ENCODE results near the gene SMARCC1.
"Not testable (repeated sequence)": the region's sequence is repeated elsewhere in the genome, so short reads cannot be mapped to it uniquely, and the experiment has no call there.

SMARCC1 gene

DNA sequence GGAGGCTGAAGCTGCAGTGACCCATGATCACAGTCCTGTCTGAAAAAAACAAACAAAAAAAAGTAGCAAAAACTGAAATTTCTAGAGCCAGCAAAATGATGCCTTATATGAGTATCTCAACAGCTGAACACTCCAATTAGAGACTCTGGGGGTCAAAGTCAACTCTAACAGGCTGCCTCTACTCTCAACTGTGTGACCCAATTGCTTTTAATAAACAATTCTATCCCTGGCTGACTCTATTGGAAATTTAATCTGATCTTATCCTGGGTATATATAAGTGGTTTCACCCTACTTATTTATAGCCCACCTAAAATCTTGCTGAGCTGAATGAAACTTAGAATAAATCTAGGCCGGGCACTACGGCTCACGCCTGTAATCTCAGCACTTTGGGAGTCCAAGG, 29.0 kb downstream of the SMARCC1 start:
- in situ Hi-C loops (cut with HindIII; ENCODE audit: low pct_unique_long_range_greater_than_20kb, low sequenced_read_pairs): no loop called here
- TF ChIP-seq JUND (IDR thresholded peaks at IDR 0.05; ENCODE audit: low read depth): no peak
- DNase-seq (ENCODE audit: low read depth in 1 of 2, low spot score in 1 of 2): no peak

DNA sequence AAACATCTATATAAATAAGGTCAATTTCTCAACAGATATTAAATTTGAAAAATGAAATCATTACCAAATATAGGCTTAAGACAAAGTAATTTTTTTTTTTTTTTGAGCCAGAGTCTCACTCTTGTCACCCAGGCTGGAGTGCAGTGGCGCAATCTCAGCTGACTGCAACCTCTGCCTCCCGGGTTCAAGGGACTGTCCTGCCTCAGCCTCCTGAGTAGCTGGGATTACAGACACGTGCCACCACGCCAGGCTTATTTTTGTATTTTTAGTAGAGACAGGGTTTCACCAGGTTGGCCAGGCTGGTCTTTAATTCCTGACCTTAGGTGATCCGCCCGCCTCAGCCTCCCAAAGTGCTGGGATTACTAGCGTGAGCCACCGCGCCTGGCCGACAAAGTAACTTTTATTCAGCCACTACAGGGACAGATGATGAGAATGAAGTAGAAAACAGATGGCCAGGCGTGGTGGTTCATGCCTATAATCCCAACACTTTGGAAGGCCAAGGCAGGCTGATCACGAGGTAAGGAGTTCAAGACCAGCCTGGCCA, 30.8 kb downstream of the SMARCC1 start:
- DNase-seq (ENCODE audit: low read depth in 1 of 2, low spot score in 1 of 2); in situ Hi-C loops (cut with HindIII; ENCODE audit: low pct_unique_long_range_greater_than_20kb, low sequenced_read_pairs): not testable (repeated sequence)

DNA sequence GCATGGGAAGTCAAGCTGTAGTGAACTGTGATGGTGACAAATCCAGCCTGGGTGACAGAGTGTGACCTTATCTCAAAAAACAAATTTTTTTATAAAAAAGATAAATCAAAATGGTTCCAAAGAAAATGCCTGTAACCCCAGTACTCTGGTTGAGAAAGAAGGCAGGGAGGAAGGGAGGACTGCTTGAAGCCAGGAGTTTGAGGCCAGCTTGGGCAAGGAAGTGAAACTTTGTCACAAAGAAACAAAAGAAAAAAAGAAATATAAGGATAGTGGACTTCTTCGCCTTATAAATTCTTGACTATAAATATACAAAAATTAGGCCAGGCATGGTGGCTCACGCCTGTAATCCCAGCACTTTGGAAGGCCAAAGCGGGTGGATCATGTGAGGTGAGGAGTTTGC, 34.1 kb downstream of the SMARCC1 start:
- DNase-seq (ENCODE audit: low read depth in 1 of 2, low spot score in 1 of 2): no peak
- in situ Hi-C loops (cut with HindIII; ENCODE audit: low pct_unique_long_range_greater_than_20kb, low sequenced_read_pairs): no loop called here
- TF ChIP-seq JUND (IDR thresholded peaks at IDR 0.05; ENCODE audit: low read depth): no peak

DNA sequence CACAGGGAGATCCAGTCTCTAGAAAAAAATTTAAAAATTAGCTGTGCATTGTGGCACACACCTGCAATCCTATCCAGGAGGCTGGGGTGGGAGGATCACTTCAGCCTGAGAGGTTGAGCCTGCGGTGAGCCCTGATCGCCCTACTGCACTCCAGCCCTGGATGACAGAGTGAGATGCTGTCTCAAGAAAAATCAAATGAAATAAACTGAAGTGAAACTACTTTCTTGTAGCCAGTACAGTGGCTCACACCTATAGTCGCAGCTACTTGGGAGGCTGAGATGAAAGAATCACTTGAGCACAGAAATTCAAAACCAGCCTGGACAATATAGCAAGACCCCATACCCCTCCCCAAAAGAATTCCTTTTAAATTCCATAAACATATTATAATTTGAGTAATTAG, 35.4 kb downstream of the SMARCC1 start:
- DNase-seq (ENCODE audit: low read depth in 1 of 2, low spot score in 1 of 2): no peak
- no peak for TF ChIP-seq JUND (IDR thresholded peaks at IDR 0.05; ENCODE audit: low read depth)
- in situ Hi-C loops (cut with HindIII; ENCODE audit: low pct_unique_long_range_greater_than_20kb, low sequenced_read_pairs): no loop called here

DNA sequence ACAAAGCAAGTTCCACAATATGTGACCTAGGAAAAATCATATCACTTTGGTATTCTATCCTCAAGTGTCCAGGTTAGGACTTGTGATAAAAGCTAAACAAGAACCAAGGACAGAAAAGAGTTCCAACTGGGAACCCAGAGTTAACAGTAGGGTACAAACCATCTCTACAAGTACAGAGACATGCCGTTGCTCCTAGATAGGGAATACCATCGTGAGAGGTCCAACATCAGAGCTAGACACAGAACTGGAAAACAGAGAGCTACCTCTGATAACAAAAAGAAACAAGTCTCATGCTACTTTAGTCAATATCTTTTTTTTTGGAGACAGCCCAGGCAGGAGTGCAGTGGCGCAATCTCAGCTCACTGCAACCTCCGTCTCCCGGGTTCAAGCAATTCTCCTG, 37.8 kb downstream of the SMARCC1 start:
- in situ Hi-C loops (cut with HindIII; ENCODE audit: low pct_unique_long_range_greater_than_20kb, low sequenced_read_pairs): no loop called here
- TF ChIP-seq JUND (IDR thresholded peaks at IDR 0.05; ENCODE audit: low read depth): no peak
- no peak for DNase-seq (ENCODE audit: low read depth in 1 of 2, low spot score in 1 of 2)

DNA sequence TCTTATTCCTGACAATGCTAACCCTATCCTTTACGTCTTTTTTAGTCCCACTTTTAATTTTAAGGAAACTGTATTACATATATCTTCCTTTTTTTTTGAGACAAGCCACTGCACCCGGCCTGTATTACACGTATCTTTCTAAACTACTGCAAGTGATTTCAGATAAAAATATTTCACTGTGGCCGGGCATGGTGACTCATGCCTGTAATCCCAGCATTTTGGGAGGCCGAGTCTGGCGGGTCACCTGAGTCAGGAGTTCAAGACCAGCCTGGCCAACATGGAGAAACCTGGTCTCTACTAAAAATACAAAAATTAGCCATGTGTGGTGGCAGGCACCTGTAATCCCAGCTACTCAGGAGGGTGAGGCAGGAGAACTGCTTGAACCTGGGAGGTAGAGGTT, 38.3 kb downstream of the SMARCC1 start:
- DNase-seq (ENCODE audit: low read depth in 1 of 2, low spot score in 1 of 2); in situ Hi-C loops (cut with HindIII; ENCODE audit: low pct_unique_long_range_greater_than_20kb, low sequenced_read_pairs): not testable (repeated sequence)

DNA sequence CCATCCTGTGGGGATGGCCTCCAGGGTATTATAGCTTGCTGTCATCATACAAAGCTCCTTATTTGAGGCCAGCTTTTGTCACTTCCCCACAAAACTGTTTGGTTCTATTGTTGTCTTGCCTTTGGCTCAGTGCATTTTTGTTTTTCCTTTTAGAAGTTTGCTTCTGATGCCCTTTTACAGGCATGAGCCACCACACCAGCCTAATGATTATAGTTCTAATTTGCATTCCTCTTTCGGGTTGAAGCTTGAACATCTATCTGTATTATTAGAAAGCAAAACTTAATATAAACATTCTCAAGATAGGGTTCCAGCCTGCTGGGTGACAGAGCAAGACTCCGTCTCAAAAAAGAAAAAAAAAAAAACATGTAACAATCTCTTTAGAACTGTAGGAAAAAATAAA, 39.8 kb downstream of the SMARCC1 start:
- TF ChIP-seq JUND (IDR thresholded peaks at IDR 0.05; ENCODE audit: low read depth): no peak
- DNase-seq (ENCODE audit: low read depth in 1 of 2, low spot score in 1 of 2): no peak
- in situ Hi-C loops (cut with HindIII; ENCODE audit: low pct_unique_long_range_greater_than_20kb, low sequenced_read_pairs): no loop called here

DNA sequence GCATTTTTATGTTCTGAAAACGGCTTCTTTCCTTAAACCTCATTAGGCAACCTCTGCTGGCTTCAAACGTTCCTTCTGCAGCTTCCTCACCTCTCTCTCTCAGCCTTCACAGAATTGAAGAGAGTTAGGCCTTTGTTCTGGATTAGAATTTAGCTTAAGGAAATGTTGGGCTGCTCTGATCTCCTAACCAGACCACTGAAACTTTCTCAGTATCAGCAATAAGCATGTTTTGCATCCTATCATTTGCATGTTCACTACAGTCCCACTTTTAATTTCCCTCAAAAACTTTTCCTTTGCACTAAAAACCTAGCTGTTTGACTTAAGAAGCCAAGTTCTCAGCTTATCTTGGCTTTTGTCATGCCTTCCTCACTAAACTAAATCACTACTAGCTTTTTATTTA, 49.5 kb downstream of the SMARCC1 start:
- in situ Hi-C loops (cut with HindIII; ENCODE audit: low pct_unique_long_range_greater_than_20kb, low sequenced_read_pairs): no loop called here
- no peak for TF ChIP-seq JUND (IDR thresholded peaks at IDR 0.05; ENCODE audit: low read depth)

DNA sequence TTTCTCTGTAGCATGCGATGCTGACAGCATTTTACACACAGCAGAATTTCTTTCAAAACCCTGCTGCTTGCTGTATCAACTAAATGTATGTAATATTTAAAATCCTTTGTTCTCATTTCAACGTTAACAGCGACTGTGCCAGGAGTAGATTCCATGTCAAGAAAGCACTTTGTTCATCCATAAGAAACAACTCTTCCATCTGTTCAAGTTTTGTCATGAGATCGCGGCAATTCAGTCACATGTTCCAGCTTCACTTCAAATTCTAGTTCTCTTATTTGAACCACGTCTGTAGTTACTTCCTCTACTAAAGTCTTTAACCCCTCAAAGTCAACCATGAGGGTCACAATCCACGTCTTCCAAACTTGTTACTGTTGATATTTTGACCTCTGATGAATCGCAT, 50.6 kb downstream of the SMARCC1 start:
- TF ChIP-seq JUND (IDR thresholded peaks at IDR 0.05; ENCODE audit: low read depth): no peak
- no peak for DNase-seq (ENCODE audit: low read depth in 1 of 2, low spot score in 1 of 2)
- in situ Hi-C loops (cut with HindIII; ENCODE audit: low pct_unique_long_range_greater_than_20kb, low sequenced_read_pairs): no loop called here

More for the DNA sequence above, 49.5 kb downstream of the SMARCC1 start:
- DNase-seq (ENCODE audit: low read depth in 1 of 2, low spot score in 1 of 2): no peak

DNA sequence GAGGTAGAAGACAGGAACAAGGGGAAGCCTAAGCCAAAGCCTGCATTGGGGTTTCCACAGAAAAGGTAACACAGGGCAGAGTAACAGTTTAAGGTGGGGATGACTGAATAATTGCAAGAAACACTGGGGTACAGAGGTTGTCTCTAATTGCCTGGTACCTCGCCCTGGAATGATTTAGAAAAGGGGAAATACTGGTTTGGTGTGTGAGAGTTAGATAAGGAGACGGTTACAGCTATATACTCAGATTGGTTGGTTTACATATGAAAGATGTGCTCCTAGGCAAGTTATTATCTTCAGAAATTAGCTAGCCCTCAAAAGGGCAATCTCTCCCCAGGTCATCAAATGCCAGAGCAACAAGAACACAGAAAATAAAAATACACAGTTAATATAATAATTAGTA, 58.8 kb downstream of the SMARCC1 start:
- in situ Hi-C loops (cut with HindIII; ENCODE audit: low pct_unique_long_range_greater_than_20kb, low sequenced_read_pairs): no loop called here
- no peak for DNase-seq (ENCODE audit: low read depth in 1 of 2, low spot score in 1 of 2)
- no peak for TF ChIP-seq JUND (IDR thresholded peaks at IDR 0.05; ENCODE audit: low read depth)

DNA sequence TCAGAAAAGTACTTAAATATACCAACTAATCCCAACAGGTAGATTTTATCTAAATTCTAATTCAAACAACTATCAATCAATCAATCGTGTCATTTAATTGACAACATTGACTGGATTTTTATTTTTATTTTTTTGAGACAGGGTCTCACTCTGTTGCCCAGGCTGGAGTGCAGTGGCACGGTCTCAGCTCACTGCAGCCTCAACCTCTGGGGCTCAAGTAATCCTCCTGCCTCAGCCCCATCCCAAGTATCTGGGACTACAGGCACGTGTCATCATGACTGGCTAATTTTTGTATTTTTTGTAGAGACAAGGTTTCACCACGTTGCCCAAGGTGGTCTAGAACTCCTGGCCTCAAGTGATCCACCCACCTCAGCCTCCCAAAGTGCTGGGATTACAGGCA, 64.2 kb downstream of the SMARCC1 start:
- in situ Hi-C loops (cut with HindIII; ENCODE audit: low pct_unique_long_range_greater_than_20kb, low sequenced_read_pairs): not testable (repeated sequence)

DNA sequence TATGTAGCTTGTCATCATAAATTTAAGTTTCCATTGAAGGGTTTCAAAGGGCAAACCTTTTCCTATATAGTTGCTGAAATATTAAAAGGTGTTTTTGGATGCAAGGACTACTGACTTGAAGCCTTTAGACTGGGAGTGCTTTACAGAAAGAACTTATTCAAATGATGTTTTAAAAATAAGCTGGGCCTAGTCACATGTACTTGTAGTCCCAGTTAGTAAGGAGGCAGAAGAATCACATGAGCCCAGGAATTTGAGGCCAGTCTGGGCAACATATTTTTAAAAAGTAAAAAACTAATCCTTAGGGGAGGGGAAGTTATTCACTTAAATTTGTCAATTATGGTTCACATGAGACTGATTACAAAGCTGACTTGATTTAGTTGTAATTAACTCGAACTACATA, 65.0 kb downstream of the SMARCC1 start:
- no peak for DNase-seq (ENCODE audit: low read depth in 1 of 2, low spot score in 1 of 2)
- in situ Hi-C loops (cut with HindIII; ENCODE audit: low pct_unique_long_range_greater_than_20kb, low sequenced_read_pairs): no loop called here
- no peak for TF ChIP-seq JUND (IDR thresholded peaks at IDR 0.05; ENCODE audit: low read depth)

More for the DNA sequence above, 64.2 kb downstream of the SMARCC1 start:
- not testable (repeated sequence) for DNase-seq (ENCODE audit: low read depth in 1 of 2, low spot score in 1 of 2)

DNA sequence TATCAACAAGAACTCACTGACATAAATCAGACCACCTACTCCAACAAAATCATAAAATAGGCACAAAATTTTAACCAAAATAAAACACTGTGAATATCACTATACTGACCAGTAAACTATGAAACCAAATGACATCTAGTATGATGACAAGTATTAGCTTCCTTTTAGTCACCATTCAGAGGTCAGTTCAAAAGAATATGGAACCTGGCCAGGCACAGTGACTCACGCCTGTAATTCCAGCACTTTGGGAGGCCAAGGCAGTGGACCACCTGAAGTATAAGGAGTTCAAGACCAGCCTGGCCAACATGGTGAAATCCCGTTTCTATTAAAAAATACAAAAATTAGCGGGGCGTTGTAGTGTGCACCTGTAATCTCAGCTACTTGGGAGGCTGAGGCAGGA, 65.8 kb downstream of the SMARCC1 start:
- TF ChIP-seq JUND (IDR thresholded peaks at IDR 0.05; ENCODE audit: low read depth): no peak
- in situ Hi-C loops (cut with HindIII; ENCODE audit: low pct_unique_long_range_greater_than_20kb, low sequenced_read_pairs): no loop called here
- no peak for DNase-seq (ENCODE audit: low read depth in 1 of 2, low spot score in 1 of 2)

DNA sequence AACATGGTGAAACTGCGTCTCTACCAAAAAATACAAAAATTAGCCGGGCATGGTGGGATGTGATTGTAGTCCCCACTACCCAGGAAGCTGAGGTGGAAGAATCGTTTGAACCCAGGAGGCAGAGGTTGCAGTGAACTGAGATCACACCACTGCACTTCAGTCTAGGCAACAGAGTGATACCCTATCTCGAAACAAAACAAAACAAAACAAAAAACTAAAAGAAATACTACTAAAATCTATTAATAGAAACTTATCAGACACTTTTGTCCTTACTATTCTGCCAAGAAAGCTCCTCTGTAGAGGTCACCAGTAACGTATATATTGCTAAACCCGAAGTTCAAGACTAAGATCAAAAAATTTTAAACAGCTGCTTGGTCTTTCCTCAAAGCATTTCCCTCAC, 67.1 kb downstream of the SMARCC1 start:
- no peak for DNase-seq (ENCODE audit: low read depth in 1 of 2, low spot score in 1 of 2)
- TF ChIP-seq JUND (IDR thresholded peaks at IDR 0.05; ENCODE audit: low read depth): no peak
- in situ Hi-C loops (cut with HindIII; ENCODE audit: low pct_unique_long_range_greater_than_20kb, low sequenced_read_pairs): no loop called here

Data from T47D (cell line).